Skeletal muscle tissue (tissue), 4 donors: ENCODE results near the gene ALDH2. TPM values are rescaled to one million over a fixed set of nuclear protein-coding genes. Genes with fewer than 3 reads are reported as not detected.
"Not testable (repeated sequence)": the region's sequence is repeated elsewhere in the genome, so short reads cannot be mapped to it uniquely, and the experiment has no call there.

Experiments used
- H3K27ac ChIP-seq: one replicate; pipeline ENCODE4 v1.7.0; 2013; ENCODE audit warnings: mild to moderate bottlenecking, low read depth, low read length, inconsistent platforms
- H3K27me3 ChIP-seq, 3 donors: one replicate each; pipeline ENCODE4 v1.7.0; 2013; ENCODE audit warnings: low read length in 3 of 3; ENCODE audit not compliant: control insufficient read depth in 3 of 3, insufficient read depth in 3 of 3
- H3K36me3 ChIP-seq, 3 donors: one replicate each; pipeline ENCODE4 v1.7.0; 2013; ENCODE audit warnings: low read length in 3 of 3; ENCODE audit not compliant: control insufficient read depth in 3 of 3, insufficient read depth in 3 of 3
- H3K4me1 ChIP-seq, 3 donors: one replicate each; pipeline ENCODE4 v1.7.0; 2013; ENCODE audit warnings: low read length in 3 of 3, mild to moderate bottlenecking in 3 of 3; ENCODE audit not compliant: control insufficient read depth in 3 of 3, insufficient read depth in 3 of 3
- H3K4me3 ChIP-seq, 3 donors: one replicate each; pipeline ENCODE4 v1.7.0; 2013; ENCODE audit warnings: low read length in 3 of 3
- H3K9ac ChIP-seq, 3 donors: one replicate each; pipeline ENCODE4 v1.7.0; 2013; ENCODE audit warnings: low read length in 3 of 3, mild to moderate bottlenecking in 3 of 3, moderate library complexity in 2 of 3, low read depth in 1 of 3
- H3K9me3 ChIP-seq, 3 donors: one replicate each; pipeline ENCODE4 v1.7.0; 2013; ENCODE audit warnings: low read length in 3 of 3; ENCODE audit not compliant: control insufficient read depth in 3 of 3
- total RNA-seq: library from RNA; depleted of rRNA; stranded (reverse); fragments of >200 nt; gene quantifications from one replicate; pipeline ENCODE4 v1.2.3, GENCODE V29; 2014
- donor health status: Osteomylitis.

Gene ALDH2
- total RNA-seq, 1 donor from 2014 or later: 5.7 TPM

DNA sequence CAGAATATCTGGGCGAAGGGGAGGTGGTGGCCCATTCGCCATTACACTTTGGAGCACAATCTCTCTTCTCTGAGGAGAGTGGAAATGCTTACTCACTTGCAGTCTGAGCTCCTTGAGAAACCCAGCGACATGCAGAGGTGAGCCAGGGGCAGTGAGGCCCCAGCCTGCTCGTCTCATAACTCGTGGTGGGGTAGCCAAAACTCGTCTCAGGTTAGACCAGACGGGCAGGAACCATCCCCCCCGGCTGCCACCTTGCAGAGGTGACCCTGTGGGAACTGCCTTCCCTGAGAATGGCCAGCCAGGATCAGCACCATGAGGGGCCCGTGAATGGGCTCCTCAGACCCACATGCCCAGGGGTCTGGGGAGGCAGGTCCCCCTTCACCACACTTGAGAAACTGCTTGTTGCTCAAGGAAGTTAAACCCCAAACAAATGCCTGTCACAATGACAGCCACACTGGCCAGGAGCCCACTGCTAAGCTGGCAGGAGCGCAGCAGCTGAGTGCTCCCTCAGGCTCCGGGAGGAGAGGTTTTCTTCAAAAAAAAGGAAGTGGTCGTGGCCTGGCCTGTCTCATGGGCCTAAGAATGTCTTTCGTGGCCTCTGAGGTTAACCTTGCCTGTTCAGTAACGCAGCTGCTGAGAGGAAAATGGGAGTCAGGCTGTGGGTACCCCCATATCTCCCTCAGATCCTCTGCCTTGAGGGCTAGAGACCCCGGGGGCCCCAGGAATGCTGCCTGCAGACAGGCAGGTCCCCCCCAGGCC is 9.2 kb upstream of the ALDH2 start:
- Histone ChIP-seq H3K27me3 (no peaks in the 10 kb centered on the region), H3K27ac (peak overlapping the region; percentile 78), H3K36me3 (peaks cover 5 to 23% (median 20%) of the 10 kb centered on the region in 3 donors), H3K9me3 (no peaks in the 10 kb centered on the region), H3K9ac (peak overlapping the region; percentile 45 to 69 (median 57)), H3K4me1 (peaks cover 22 to 44% (median 35%) of the 10 kb centered on the region in 3 donors), H3K4me3 (no peak overlapping the region)

DNA sequence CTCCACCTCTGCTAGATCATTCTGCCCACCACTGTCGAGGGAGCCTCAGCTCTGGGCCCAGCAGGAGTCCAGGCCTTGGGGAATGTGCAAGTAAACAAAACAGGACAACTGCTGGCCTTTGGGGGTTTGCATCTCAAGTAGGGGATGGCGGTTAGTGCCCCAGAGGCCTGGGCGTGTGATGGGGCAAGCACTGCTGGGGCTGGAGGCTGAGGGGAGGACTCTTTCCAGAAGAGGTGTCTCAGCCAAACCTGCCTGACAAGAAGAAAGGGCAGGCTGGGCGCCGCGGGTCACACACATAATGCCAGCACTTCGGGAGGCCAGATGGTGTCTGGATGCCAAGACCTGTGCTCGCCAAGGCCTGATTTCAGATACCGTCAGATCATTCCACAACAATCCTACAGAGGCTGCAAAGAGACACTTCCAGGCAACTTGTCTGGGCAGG is 8.6 kb upstream of the ALDH2 start:
- no peaks in the 10 kb centered on the region for H3K9me3 ChIP-seq
- peaks cover 5 to 23% (median 20%) of the 10 kb centered on the region in 3 donors for H3K36me3 ChIP-seq
- peaks cover 22 to 44% (median 35%) of the 10 kb centered on the region in 3 donors for H3K4me1 ChIP-seq
- H3K27ac ChIP-seq: peak overlapping the region; percentile 78
- H3K4me3 ChIP-seq: no peak overlapping the region
- H3K9ac ChIP-seq: peak overlapping the region; percentile 45 to 69 (median 57)
- no peaks in the 10 kb centered on the region for H3K27me3 ChIP-seq

DNA sequence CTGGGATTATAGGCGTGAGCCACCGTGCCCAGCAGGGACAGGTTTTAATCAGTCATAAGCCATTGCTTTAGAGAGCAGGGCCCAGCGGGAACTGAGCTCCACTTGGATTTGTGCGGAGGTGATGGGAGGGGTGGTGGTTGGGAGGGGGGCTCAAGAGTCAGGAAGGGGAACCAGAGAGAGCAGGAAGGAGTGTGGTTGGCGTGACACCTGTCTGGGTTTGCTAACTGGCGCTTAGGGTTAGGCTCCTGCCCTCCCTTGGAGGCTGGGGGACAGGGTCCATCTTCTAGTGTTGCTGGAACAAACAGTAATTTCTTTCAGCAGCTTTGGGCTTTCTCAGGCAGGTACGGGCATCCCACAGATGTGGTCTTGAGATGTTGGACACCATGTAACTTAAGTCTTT is 7.5 kb upstream of the ALDH2 start:
- Histone ChIP-seq H3K36me3 (peaks cover 5 to 19% (median 16%) of the 10 kb centered on the region in 3 donors), H3K4me3 (no peak overlapping the region), H3K9ac (no peak overlapping the region), H3K4me1 (peaks cover 21 to 38% (median 31%) of the 10 kb centered on the region in 3 donors), H3K9me3 (no peaks in the 10 kb centered on the region), H3K27ac (no peak overlapping the region), H3K27me3 (no peaks in the 10 kb centered on the region)

DNA sequence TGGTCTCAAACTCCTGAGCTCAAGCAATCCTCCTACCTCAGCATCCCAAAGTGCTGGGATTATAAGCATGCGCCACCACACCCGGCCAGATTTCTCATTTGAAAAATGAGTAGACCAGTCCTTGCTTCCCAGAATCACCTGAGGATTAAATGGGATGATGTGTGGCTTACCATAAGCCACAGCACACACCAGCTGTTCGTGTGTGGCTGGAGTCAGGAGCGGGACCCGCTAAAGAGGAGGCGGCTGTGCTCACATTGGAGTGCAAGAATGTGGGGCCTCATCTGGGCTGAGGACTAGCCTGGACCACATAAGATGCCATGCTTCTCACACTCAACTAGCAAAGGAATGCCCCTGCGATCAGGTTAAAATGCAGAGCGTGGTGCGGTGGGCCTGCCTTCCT is 6.7 kb upstream of the ALDH2 start:
- Histone ChIP-seq H3K9me3 (no peaks in the 10 kb centered on the region), H3K4me1 (peaks cover 17 to 32% (median 24%) of the 10 kb centered on the region in 3 donors), H3K4me3 (no peak overlapping the region), H3K27me3 (no peaks in the 10 kb centered on the region), H3K9ac (no peak overlapping the region), H3K27ac (no peak overlapping the region), H3K36me3 (peaks cover 5 to 13% (median 12%) of the 10 kb centered on the region in 3 donors)

DNA sequence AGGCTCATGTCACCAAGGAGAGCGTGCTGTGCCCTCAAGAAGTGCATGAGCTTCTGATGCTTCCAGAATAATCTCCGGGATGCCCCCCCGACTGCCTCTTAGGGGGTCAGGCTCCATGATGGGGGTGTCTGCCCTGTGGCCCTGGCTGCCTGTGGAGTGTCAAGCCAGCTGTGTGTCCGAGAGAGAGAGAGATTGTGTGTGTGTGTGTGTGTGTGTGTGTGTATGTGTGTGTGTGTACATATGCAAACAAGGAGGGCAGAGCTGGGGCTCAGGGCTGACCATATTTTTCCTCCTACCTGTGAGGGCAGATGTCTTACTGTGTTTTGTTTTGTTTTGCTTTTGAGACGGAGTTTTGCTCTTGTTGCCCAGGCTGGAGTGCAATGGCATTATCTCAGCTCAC is 5.6 kb upstream of the ALDH2 start:
- Histone ChIP-seq H3K36me3 (peaks cover 0 to 9% (median 6%) of the 10 kb centered on the region in 3 donors), H3K4me3 (no peak overlapping the region), H3K27ac (no peak overlapping the region), H3K9me3 (no peaks in the 10 kb centered on the region), H3K4me1 (peaks cover 17 to 32% (median 24%) of the 10 kb centered on the region in 3 donors), H3K27me3 (no peaks in the 10 kb centered on the region), H3K9ac (no peak overlapping the region)

DNA sequence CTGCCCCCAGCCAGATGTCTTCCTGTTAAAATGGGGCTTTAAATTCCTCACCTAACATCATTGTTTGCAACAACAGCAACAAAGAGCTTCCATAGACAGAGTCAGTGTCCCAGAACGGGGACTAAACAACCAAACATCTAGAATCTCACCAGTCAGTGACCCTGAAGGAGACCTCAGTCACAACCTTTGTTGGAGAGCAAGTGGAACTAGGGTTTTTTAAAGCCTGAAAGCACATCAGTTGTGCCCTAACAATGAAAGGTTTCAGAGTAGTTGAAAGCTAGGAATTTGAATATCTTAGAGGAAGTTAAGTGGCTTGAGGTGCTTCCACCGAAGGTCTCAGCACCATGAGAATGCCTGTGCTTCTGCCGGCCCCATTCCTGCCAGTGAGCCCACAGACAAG is 5.0 kb upstream of the ALDH2 start:
- Histone ChIP-seq H3K9me3 (no peaks in the 10 kb centered on the region), H3K36me3 (peaks cover 0 to 4% (median under 1%) of the 10 kb centered on the region in 3 donors), H3K4me3 (no peak overlapping the region), H3K9ac (no peak overlapping the region), H3K27ac (no peak overlapping the region), H3K27me3 (no peaks in the 10 kb centered on the region), H3K4me1 (peaks cover 21 to 31% (median 24%) of the 10 kb centered on the region in 3 donors)

DNA sequence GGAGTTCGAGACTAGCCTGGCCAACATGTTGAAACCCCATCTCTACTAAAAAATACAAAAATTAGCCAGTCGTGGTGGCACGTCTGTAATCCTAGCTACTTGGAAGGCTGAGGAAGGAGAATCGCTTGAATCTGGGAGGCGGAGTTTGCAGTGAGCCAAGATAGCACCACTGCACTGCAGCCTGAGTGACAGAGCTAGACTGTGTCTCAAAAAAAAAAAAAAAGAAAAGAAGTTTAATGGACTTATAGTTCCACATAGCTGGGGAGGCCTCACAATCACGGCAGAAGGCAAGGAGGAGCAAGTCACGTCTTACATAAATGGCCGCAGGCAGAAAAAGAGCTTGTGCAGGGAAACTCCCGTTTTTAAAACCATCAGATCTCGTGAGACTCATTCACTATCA is 3.2 kb upstream of the ALDH2 start:
- H3K9ac ChIP-seq, H3K36me3 ChIP-seq, H3K4me3 ChIP-seq: not testable (repeated sequence)

DNA sequence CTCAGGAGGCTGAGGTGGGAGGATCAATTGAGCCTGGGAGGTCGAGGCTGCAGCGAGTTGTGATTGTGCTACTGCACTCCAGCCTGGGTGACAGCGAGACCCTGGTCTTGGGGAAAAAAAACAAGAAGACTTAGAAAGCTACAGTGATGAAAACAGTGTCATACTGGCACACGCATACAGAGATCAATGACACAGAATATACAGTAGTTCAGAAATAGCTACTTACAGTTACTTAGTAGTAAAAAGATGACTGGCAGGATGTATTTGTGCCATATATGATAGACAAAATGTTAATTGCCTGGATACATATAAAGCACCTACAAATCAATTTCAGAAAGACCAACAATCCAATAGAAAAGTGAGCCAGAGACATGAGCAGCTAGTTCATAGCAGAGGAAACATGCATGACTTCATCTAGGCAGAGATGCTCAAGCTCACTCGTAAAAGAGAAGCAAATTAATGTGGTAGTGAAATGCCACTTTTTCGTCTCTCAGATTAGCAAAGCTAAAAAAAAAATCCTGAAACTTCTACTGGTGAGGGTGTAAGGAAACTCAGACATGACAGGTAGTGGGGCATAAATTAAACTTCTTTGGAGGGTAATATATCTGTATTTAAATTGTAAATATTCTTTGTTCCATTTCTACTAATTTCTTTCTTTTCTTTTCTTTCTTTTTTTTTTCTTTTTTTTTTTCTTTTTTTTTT is 2.5 kb upstream of the ALDH2 start:
- Histone ChIP-seq H3K4me3 (no peak overlapping the region), H3K27ac (no peak overlapping the region), H3K9ac (no peak overlapping the region), H3K9me3 (no peaks in the 10 kb centered on the region), H3K36me3 (no peaks in the 10 kb centered on the region), H3K27me3 (no peaks in the 10 kb centered on the region), H3K4me1 (peaks cover 13 to 20% (median 18%) of the 10 kb centered on the region in 3 donors)

More for the DNA sequence above, 3.2 kb upstream of the ALDH2 start:
- not testable (repeated sequence) for H3K9me3 ChIP-seq, H3K27ac ChIP-seq, H3K27me3 ChIP-seq
- peaks cover 12 to 22% (median 17%) of the 10 kb centered on the region in 3 donors for H3K4me1 ChIP-seq

DNA sequence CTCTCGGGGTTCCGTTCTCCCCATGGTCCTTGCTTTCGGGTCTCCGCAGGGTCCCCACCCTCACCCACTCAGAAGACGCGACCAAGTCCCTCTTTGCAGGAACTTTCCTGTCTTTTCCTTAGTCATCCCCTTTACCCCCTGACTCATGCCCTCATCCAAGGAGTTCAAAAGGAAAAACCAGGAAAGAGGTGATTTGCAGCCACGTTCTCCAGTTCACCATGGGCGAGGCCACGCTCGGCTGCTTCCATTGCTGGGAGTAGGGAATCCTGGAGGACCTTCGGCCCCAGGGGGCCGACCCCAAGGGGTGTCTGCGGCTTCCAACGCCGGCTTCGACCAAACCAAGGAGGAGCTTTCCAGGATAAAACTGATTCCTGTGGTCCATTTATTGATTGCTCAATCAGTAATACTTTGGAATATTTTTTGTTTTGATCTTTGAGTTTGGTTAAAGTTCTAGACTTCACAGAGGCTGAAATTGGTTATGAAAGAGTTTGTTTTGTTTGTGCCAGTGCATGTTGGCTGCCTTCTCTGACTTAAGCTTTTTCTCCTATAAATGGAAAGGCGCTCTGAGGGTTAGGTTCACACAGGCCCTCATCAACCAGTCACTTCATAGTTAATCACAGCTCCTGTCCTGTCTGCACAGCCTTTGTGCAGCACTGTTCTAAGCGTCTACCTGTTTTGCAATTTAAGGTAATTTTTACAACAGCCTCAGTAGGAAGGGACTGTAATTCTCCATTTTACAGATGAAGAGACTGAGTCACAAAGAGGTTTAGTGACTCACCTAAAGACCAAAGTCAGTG is 827 bp downstream of the ALDH2 start:
- Histone ChIP-seq H3K4me3 (peak overlapping the region; percentile 83 to 88 (median 88)), H3K9ac (peak overlapping the region; percentile 77 to 93 (median 89)), H3K9me3 (no peaks in the 10 kb centered on the region), H3K27ac (peak overlapping the region; percentile 66), H3K27me3 (no peaks in the 10 kb centered on the region), H3K4me1 (peaks cover 13 to 26% (median 17%) of the 10 kb centered on the region in 3 donors), H3K36me3 (no peaks in the 10 kb centered on the region)
